H1 (cell line): ENCODE results near the gene RNF32. TPM values are rescaled to one million over a fixed set of nuclear protein-coding genes. Genes with fewer than 3 reads are reported as not detected.

Experiments used
- CTCF ChIA-PET: fragments of 300-600 bp; sonication (Branson Sonifier 250); formaldehyde crosslinking; loops from one replicate; lab custom pipeline; 2021; ENCODE audit not compliant: partially characterized antibody; lab: Charles Lee
- POLR2A ChIA-PET: fragments of 300-600 bp; sonication (Branson Sonifier 250); formaldehyde crosslinking; loops from one replicate; lab custom pipeline; 2021; ENCODE audit warnings: inconsistent platforms; ENCODE audit not compliant: partially characterized antibody; lab: Charles Lee
- DNase-seq, 2 experiments: peaks; one replicate each; pipeline versions ENCODE4 v3.0.0 to v3.0.0-alpha.2; 2010 to 2022; ENCODE audit warnings: low spot score in 2 of 2, low read depth in 1 of 2, mixed read lengths in 1 of 2
- FAIRE-seq: peaks from 2 replicates; lab custom pipeline; 2011; peaks lifted over from hg19 to GRCh38; lab: Jason Lieb, UNC
- H2AFZ ChIP-seq: 2 replicates; pipeline ENCODE4 v1.8.1; 2012; ENCODE audit warnings: low read length, inconsistent platforms
- H2AK5ac ChIP-seq: 2 replicates; pipeline ENCODE4 v1.6.1; 2013; ENCODE audit warnings: low read depth, low read length
- H2BK120ac ChIP-seq: replicated peaks from 2 replicates; pipeline ENCODE3; 2013; ENCODE audit warnings: low read depth, low read length, inconsistent platforms
- H2BK12ac ChIP-seq: 2 replicates; pipeline ENCODE4 v1.6.1; 2013; ENCODE audit warnings: low read depth, low read length
- H2BK15ac ChIP-seq: 2 replicates; pipeline ENCODE4 v1.6.1; 2013; ENCODE audit warnings: low read length
- H2BK20ac ChIP-seq: 2 replicates; pipeline ENCODE4 v1.6.1; 2013; ENCODE audit warnings: low read length
- H2BK5ac ChIP-seq: 2 replicates; pipeline ENCODE4 v1.6.1; 2013; ENCODE audit warnings: low read depth, low read length
- H3K14ac ChIP-seq: 2 replicates; pipeline ENCODE4 v1.6.1; 2013; ENCODE audit warnings: inconsistent platforms; ENCODE audit not compliant: insufficient read length
- H3K18ac ChIP-seq: 2 replicates; pipeline ENCODE4 v1.6.1; 2013; ENCODE audit warnings: low read length; ENCODE audit errors: extremely low read depth
- H3K23ac ChIP-seq: 2 replicates; pipeline ENCODE4 v1.6.1; 2013; ENCODE audit warnings: inconsistent platforms; ENCODE audit not compliant: insufficient read length
- H3K23me2 ChIP-seq: 2 replicates; pipeline ENCODE4 v1.6.1; 2013; ENCODE audit warnings: low read depth, low read length
- H3K27ac ChIP-seq: 2 replicates; pipeline ENCODE4 v1.6.1; 2011; ENCODE audit warnings: low read depth, low read length, inconsistent platforms
- H3K27me3 ChIP-seq, 4 experiments: replicated peaks in 1 of 4; 1 replicate in 1 of 4; 2 replicates in 3 of 4; pipeline versions ENCODE4 v1.6.1 to v1.8.1; 2011 to 2013; ENCODE audit warnings: low read length in 3 of 4, mild to moderate bottlenecking in 3 of 4, inconsistent platforms in 2 of 4, mixed read lengths in 2 of 4, moderate library complexity in 1 of 4; ENCODE audit not compliant: control insufficient read depth in 3 of 4, insufficient read depth in 3 of 4; ENCODE audit errors: extremely low read depth in 1 of 4
- H3K36me3 ChIP-seq, 4 experiments: 2 replicates each; pipeline versions ENCODE4 v1.6.1 to v1.8.1; 2011 to 2013; ENCODE audit warnings: mild to moderate bottlenecking in 4 of 4, low read length in 3 of 4, moderate library complexity in 2 of 4, control low read depth in 1 of 4, inconsistent platforms in 1 of 4; ENCODE audit not compliant: insufficient read depth in 4 of 4, control insufficient read depth in 2 of 4
- H3K4ac ChIP-seq: replicated peaks from 2 replicates; pipeline ENCODE3; 2013; ENCODE audit warnings: low read length, low read depth, mixed read lengths, inconsistent platforms; ENCODE audit not compliant: insufficient read length
- H3K4me1 ChIP-seq, 4 experiments: replicated peaks in 1 of 4; 1 replicate in 1 of 4; 2 replicates in 3 of 4; pipeline versions ENCODE4 v1.6.1 to v1.8.1; 2011 to 2013; ENCODE audit warnings: low read length in 3 of 4, inconsistent platforms in 2 of 4, mixed read lengths in 1 of 4; ENCODE audit not compliant: insufficient read depth in 4 of 4, control insufficient read depth in 3 of 4
- H3K4me2 ChIP-seq, 2 experiments: 2 replicates each; pipeline versions ENCODE4 v1.6.1 to v1.8.1; 2011 to 2013; ENCODE audit warnings: low read depth in 2 of 2, low read length in 2 of 2, control low read depth in 1 of 2, inconsistent platforms in 1 of 2, mild to moderate bottlenecking in 1 of 2; ENCODE audit not compliant: insufficient read depth in 1 of 2
- H3K4me3 ChIP-seq, 4 experiments: fragments of 200-600, 300-600 bp in 1 of 4; sonication (generic), shearing (Covaris generic), sonication (Bioruptor Twin) in 1 of 4; 2 replicates each; pipeline versions ENCODE4 v1.5.1 to v1.8.1; 2011 to 2016; ENCODE audit warnings: low read length in 4 of 4, low read depth in 3 of 4, control low read depth in 2 of 4, inconsistent platforms in 2 of 4, mild to moderate bottlenecking in 2 of 4, mixed read lengths in 1 of 4, moderate library complexity in 1 of 4; ENCODE audit not compliant: insufficient read depth in 2 of 4; ENCODE audit errors: extremely low read depth in 1 of 4
- H3K56ac ChIP-seq: replicated peaks from 2 replicates; pipeline ENCODE3; 2013; ENCODE audit warnings: low read depth, mild to moderate bottlenecking, mixed read lengths, low read length, inconsistent platforms; ENCODE audit not compliant: insufficient read length
- H3K79me1 ChIP-seq: 2 replicates; pipeline ENCODE4 v1.6.1; 2013; ENCODE audit warnings: low read depth, low read length, control low read depth
- H3K79me2 ChIP-seq, 2 experiments: 2 replicates each; pipeline versions ENCODE4 v1.6.1 to v1.8.1; 2012 to 2013; ENCODE audit warnings: low read length in 2 of 2, mild to moderate bottlenecking in 2 of 2, inconsistent platforms in 1 of 2; ENCODE audit not compliant: insufficient read depth in 2 of 2, control insufficient read depth in 1 of 2
- H3K9ac ChIP-seq, 4 experiments: replicated peaks in 1 of 4; 1 replicate in 1 of 4; 2 replicates in 3 of 4; pipeline versions ENCODE4 v1.6.1 to v1.8.1; 2011 to 2013; ENCODE audit warnings: low read depth in 3 of 4, low read length in 3 of 4, control low read depth in 2 of 4, mild to moderate bottlenecking in 2 of 4, moderate library complexity in 2 of 4, inconsistent platforms in 1 of 4; ENCODE audit errors: extremely low read depth in 1 of 4
- H3K9me3 ChIP-seq, 2 experiments: 2 replicates each; pipeline versions ENCODE4 v1.6.1 to v1.8.1; 2012 to 2013; ENCODE audit warnings: mild to moderate bottlenecking in 2 of 2, moderate library complexity in 2 of 2, control low read depth in 1 of 2, inconsistent platforms in 1 of 2, low read depth in 1 of 2, low read length in 1 of 2, mixed read lengths in 1 of 2; ENCODE audit not compliant: insufficient read depth in 2 of 2
- H4K20me1 ChIP-seq, 2 experiments: replicated peaks in 1 of 2; 2 replicates each; pipeline versions ENCODE3 to v1.8.1; 2011 to 2013; ENCODE audit warnings: inconsistent platforms in 2 of 2, low read length in 2 of 2, mild to moderate bottlenecking in 1 of 2; ENCODE audit not compliant: insufficient read depth in 2 of 2, control insufficient read depth in 1 of 2
- H4K5ac ChIP-seq: 2 replicates; pipeline ENCODE4 v1.6.1; 2013; ENCODE audit warnings: low read length, low read depth, mixed read lengths, inconsistent platforms; ENCODE audit not compliant: insufficient read length
- H4K8ac ChIP-seq: 2 replicates; pipeline ENCODE4 v1.8.0; 2013; ENCODE audit warnings: mild to moderate bottlenecking, moderate library complexity, low read length, inconsistent platforms; ENCODE audit not compliant: insufficient read depth; ENCODE audit errors: extremely low read depth
- H4K91ac ChIP-seq: replicated peaks from 2 replicates; pipeline ENCODE3; 2013; ENCODE audit warnings: low read length, mixed read lengths, inconsistent platforms; ENCODE audit not compliant: insufficient read length
- BRCA1 ChIP-seq: IDR thresholded peaks from 2 replicates; pipeline ENCODE4 v1.6.1; 2012; ENCODE audit warnings: low read depth, low read length, improper control_type of control experiment
- WGBS, 2 experiments: shearing (Covaris generic) in 1 of 2; methylation state at CpG; one replicate each; pipeline versions ENCODE4 v1.1.6 to v1.1.7; 2013 to 2015; ENCODE audit warnings: low lambda C conversion rate in 2 of 2, mixed read lengths in 2 of 2, inconsistent platforms in 1 of 2, low coverage in 1 of 2, missing lambda C conversion rate in 1 of 2; ENCODE audit not compliant: insufficient replicate concordance in 2 of 2, insufficient coverage in 1 of 2, insufficient read length in 1 of 2; ENCODE audit errors: extremely low coverage in 1 of 2, missing lambda C conversion rate in 1 of 2; 5-methylcytosine and 5-hydroxymethylcytosine counted together
- polyA plus RNA-seq, 7 experiments: library from polyadenylated mRNA; depleted of rRNA in 3 of 7; stranded (reverse) in 5 of 7; unstranded in 2 of 7; fragments of >200 nt in 5 of 7; fragments of 200-250 nt in 2 of 7; gene quantifications; 1 replicate in 5 of 7; 2 replicates in 1 of 7; 4 replicates in 1 of 7; pipeline versions ENCODE4 v1.2.1 to v1.2.3, GENCODE V29; 2011 to 2013; ENCODE audit warnings: missing spikeins in 2 of 7, mixed read lengths in 2 of 7
- total RNA-seq: library from RNA; stranded (reverse); fragmentation: NEBNext Ultra II Directional; extraction: Animal tissue kit (Norgen Biotek cat#: 25700); gene quantifications from 2 replicates; pipeline ENCODE4 v1.2.1, GENCODE V29; 2021

RNF32 gene
- total and polyA plus RNA-seq, 2 of the 8 experiments (the other 6 are each of a cell fraction or from before 2014, with no cell fraction given), result 0.48 to 1.2 TPM

DNA sequence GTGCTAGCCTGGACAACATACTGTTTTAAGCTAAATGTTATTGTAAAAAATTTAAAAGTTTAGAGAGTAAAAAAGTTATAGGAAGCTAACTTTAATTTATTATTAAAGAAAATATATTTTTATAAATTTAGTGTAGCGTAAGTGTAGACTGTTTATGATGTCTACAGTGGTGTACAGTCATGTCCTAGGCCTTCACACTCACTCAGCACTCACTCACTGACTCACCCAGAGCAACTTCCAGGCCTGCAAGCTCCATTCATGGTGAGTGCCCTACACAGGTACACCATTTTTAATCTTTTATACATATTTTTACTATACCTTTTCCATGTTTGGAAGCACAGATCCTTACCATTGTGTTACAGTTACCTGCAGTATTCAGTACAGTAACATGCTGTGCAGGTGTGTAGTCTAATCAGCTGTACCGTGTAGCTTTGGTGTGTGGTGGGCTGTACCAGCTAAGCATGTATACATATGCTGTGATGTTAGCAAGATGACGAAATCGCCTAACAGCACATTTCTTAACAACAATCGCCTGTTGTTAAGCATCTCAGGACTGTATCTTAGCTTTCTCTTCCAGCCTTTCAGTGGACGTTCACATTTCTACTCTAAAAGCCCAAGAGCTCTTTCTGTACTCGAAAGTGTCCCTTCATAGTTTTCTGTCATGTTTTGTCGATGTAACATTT, 12.5 kb downstream of the RNF32 start:
- no peaks in the 10 kb centered on the region for H3K27me3 ChIP-seq
- no peak overlapping the region for H3K27ac ChIP-seq
- H3K56ac ChIP-seq, result no peak overlapping the region
- H3K79me1 ChIP-seq, result no peaks in the 10 kb centered on the region
- H2BK15ac ChIP-seq, result no peak overlapping the region
- WGBS, 2 experiments, result 92% methylated on average over 8 of the region's 8 CpGs; no CpG with 5 or more reads in 1 of the 2 experiments
- H2AFZ ChIP-seq, result no peak overlapping the region
- H4K20me1 ChIP-seq, result no peaks in the 10 kb centered on the region
- no peaks in the 10 kb centered on the region for H3K23me2 ChIP-seq
- ChIA-PET CTCF (interaction anchor here (0.6 to 2.2 kb wide), 12 partner anchors 11 to 837 kb away, joined by 3 to 9 read pairs (median 4); no protein-coding TSS in a partner anchor), POLR2A (interaction anchor here (1.4 to 3.5 kb wide), 3 partner anchors 11 to 33 kb away, joined by 3 to 15 read pairs (median 5); partner anchors contain the start of gene RNF32)
- no peaks in the 10 kb centered on the region for H3K79me2 ChIP-seq
- FAIRE-seq, result no peak
- 0 out of 4 replicates have a peak, but pooled peaks cover 0 to 2% of the 10 kb centered on the region in 2 experiments for H3K9me3 ChIP-seq
- H3K9ac ChIP-seq, result no peak overlapping the region; a peak in 1 of 7 replicates
- no peak overlapping the region for H2BK120ac ChIP-seq
- H2BK5ac ChIP-seq, result no peak overlapping the region
- H4K91ac ChIP-seq, result no peak overlapping the region
- no peak overlapping the region for H2BK20ac ChIP-seq
- no peak overlapping the region for H3K14ac ChIP-seq
- H4K5ac ChIP-seq, result no peak overlapping the region
- H3K18ac ChIP-seq, result no peak overlapping the region
- DNase-seq, result no peak
- no peaks in the 10 kb centered on the region for H3K36me3 ChIP-seq
- no peak overlapping the region for H3K23ac ChIP-seq
- H3K4me3 ChIP-seq, result no peak overlapping the region
- no peak overlapping the region for H2BK12ac ChIP-seq
- H3K4ac ChIP-seq, result no peak overlapping the region
- no peak overlapping the region for H4K8ac ChIP-seq
- no peak overlapping the region for H2AK5ac ChIP-seq
- TF ChIP-seq BRCA1, result no peak
- peaks cover 0 to 3% (median 0%) of the 10 kb centered on the region in 4 experiments; a peak in 1 of 7 replicates for H3K4me1 ChIP-seq
- no peak overlapping the region for H3K4me2 ChIP-seq
